GM19328 (cell line): ENCODE measurements around the gene CD82.
"Not testable (repeated sequence)": the region's sequence is repeated elsewhere in the genome, so short reads cannot be mapped to it uniquely, and the experiment has no call there.

ENCODE experiments used
- ATAC-seq: cut with Tn5 transposase; IDR thresholded peaks from one replicate; pipeline ENCODE4 v1.9.1; 2021; ENCODE audit warnings: mild to moderate bottlenecking, moderate library complexity; ENCODE audit not compliant: unreplicated experiment

CD82 gene

DNA sequence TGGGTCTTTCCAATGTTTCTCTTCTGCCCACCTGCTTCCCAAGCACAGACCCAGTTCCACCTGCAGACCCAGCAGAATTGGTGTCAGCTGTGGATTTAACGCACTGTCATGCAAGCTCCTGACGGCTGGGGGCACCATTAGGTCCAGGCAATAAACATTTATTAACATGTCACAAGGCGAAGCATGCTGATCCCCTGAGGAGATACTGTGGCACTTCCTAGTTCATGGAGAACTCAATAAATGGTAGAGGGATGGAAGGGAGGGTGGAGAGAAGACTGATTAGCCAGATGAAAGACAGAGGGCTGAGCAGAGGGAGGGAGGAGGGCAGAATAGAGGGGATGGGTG is 93.0 kb downstream of the CD82 start:
- ATAC-seq: no peak

DNA sequence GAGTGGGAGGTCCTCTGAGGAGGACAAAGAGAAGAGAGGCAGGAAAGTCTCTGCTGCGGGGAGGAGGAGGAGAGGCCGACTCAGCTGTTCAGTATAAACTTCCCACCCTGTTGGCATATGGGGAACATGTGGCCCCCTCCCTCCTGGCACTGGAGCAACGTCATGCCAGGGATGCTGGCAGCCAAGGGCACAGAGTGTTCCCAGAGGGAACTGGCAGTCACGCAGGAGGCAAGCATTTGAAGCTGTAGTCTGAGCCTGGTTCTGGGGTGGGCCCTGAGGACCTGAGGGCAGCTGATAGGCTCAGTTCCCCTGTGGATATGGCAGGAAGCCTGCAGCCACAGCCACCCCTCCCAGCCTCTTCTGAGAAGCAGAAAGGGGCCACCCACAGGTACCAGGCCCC is 94.2 kb downstream of the CD82 start:
- ATAC-seq: no peak

DNA sequence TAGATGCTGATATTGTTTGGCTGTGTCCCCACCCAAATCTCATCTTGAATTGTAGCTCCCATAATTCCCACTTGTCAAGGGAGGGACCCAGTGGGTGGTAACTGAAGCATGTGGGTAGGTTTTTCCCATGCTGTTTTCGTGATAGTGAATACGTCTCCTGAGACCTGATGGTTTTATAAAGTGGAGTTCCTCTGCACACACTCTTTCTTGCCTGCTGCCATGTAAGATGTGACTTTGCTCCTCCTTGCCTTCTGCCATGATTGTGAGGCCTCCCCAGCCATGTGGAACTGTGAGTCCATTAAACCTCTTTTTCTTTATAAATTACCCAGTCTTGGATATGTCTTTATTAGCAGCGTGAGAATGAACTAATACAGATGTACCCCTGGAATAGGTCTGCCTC is 95.1 kb downstream of the CD82 start:
- not testable (repeated sequence) for ATAC-seq

DNA sequence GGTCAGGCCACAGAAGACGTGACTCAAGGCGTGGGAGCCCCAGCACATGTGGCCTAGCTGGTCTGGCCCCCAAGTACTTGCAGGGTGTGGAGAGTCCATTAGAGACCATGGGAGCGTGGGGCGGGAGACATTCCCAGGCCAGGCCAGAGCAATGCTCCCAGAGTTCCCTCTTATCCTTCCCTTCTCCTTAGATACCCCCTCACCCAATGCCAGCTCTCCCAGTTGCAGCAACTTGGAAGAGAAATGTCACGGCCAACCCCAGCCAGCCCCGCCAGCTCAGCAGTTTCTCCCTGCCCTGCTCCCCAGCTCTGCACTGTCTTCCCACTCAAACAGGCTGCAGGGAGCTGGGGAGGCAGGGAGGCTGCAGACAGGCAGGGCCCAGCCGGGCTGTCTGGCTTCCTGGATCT is 95.9 kb downstream of the CD82 start:
- no peak for ATAC-seq
